NCI-H82 treated with DMSO at 0.1 percent for 48 hours (cell line): Measurements from ENCODE around the gene ITPR2.
"Not testable (repeated sequence)": the region's sequence is repeated elsewhere in the genome, so short reads cannot be mapped to it uniquely, and the experiment has no call there.

ENCODE experiments used
- DNase-seq: peaks from one replicate; lab custom pipeline; 2025; ENCODE audit not compliant: unreplicated experiment; lab: John Stamatoyannopoulos, UW

Gene ITPR2

GRCh38 chr12:26535826-26536225 is 297.2 kb downstream of the ITPR2 start:
- DNase-seq = no peak

- DNase-seq = no peak
Observed at GRCh38 chr12:26534071-26534470, 298.9 kb downstream of the ITPR2 start.

- no peak for DNase-seq
Observed at GRCh38 chr12:26533211-26533610, 299.8 kb downstream of the ITPR2 start.

DNA sequence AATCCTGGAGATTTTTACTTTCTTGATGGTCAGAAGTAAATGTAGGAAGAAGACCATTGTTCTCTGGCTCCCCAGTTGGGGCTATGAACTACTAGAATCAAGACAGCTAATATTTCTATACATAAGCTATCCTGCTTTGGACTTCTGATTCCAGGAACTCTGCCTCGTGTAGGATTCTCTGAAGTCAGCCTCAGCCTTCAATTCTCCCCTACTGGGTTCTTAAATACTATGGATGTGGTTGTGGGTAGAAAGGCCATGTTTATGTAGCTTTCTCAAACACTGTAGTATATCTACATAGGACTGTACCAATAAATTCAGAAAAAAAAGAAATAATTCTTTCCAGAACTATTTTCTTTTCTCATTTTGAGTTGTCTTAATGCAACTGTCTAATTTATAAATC is 302.5 kb downstream of the ITPR2 start:
- no peak for DNase-seq

- no peak for DNase-seq
Observed at GRCh38 chr12:26528943-26529342, 304.1 kb downstream of the ITPR2 start.

GRCh38 chr12:26527682-26528081 is 305.3 kb downstream of the ITPR2 start:
- DNase-seq = no peak

- DNase-seq = no peak
Observed at GRCh38 chr12:26524862-26525465, 308.0 kb downstream of the ITPR2 start.

DNA sequence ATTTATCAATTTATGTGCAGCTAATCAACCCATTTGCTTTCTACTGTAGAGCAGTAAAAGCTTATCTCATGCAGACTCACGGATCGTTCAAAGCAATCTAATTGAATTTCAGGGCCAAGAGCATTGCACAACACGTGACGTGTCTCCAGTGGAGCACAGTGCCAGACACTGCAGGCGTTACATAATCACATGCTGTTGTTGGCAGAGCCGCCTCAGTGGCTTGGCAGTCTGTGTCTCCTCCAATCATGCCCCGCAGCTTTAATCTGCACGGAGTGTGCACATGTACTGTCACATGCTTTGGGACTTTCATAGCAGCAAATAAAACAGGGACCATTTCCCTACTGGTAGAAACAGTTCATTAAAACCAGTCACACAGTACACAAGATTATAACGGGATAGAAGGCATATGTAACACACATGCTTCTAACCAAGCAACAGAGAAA is 309.3 kb downstream of the ITPR2 start:
- DNase-seq = no peak

- DNase-seq = no peak
Observed at GRCh38 chr12:26520869-26521268, 312.1 kb downstream of the ITPR2 start.

GRCh38 chr12:26520109-26520508 is 312.9 kb downstream of the ITPR2 start:
- DNase-seq = no peak

- no peak for DNase-seq
Observed at GRCh38 chr12:26519462-26519861, 313.5 kb downstream of the ITPR2 start.

DNA sequence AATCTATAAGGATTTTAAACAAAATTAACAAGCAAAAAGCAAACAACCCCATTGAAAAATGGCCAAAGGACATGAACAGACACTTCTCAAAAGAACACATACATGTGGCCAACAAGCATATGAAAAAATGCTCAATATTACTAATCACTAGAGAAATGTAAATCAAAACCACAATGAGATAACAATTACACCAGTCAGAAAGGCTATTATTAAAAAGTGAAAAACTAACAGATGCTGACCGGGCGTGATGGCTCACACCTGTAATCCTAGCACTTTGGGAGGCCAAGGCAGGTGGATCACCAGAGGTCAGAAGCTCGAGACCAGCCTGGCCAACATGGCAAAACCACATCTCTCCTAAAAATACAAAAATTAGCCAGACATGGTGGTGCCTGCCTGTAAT is 315.7 kb downstream of the ITPR2 start:
- DNase-seq = not testable (repeated sequence)

- DNase-seq = no peak
Observed at GRCh38 chr12:26514364-26514763, 318.6 kb downstream of the ITPR2 start.

DNA sequence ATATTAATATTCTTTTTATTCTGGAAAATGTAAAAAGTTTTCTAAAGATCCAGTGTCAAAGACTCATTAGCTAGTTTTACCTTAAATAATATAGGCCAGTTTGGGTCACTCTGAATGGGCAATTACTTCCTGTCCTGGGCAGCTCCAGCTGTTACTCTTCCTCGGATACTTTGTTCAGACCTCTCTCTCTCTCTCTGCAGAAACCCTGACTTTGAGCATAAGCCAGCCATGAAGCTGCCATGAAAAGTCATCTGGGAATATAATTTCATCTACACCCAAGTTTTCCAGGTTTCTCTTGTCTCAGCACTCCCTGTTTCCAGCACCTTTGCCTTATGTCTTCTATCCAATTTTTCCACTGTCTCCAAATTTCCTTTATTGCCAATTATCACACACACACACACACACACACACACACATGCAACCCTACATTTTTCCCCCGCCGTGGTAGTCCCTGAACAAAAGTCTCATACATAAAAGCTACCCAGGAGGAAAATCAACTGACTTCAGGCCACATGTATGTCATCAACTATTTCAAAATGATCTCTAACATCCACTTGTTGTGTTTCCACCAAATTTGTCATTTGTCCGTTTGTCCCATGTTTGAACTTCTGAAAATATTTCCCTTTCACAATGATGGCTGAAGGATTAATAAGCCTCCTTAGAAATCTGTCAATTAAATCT is 319.5 kb downstream of the ITPR2 start:
- DNase-seq = no peak

- DNase-seq = no peak
Observed at GRCh38 chr12:26512213-26512612, 320.8 kb downstream of the ITPR2 start.

- no peak for DNase-seq
Observed at GRCh38 chr12:26510354-26510674, 322.7 kb downstream of the ITPR2 start.

- DNase-seq = no peak
Observed at GRCh38 chr12:26507613-26508012, 325.4 kb downstream of the ITPR2 start.

DNA sequence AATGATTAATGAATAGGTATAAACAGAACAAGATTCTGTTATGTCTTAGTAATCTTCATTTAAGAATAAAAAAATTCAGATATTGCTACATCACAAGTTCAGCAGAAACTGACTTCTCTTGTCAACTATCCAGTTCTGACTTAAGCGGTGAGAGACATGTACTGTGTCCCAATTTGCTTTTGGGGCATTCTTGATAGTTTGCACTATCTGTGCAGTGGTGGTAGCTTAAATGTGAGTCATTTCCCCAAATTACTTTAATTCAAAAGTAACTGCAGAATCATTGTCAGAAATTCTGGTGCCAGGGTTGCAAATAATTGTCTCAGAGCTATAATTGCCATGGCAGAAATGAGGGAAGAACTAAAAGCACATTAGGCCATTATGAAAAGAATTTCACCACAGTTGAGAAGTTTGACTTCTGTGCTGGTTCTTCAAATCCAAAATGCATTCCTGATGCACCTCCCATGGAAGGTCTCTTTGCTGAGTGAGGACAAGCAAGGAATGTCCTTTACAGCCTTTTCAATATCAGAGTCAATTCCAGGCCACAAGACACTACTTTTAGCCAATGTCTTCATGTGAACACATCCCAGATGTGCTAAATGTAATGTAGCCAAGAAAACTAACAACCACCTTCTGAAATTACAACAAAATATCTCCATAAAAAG is 332.9 kb downstream of the ITPR2 start:
- no peak for DNase-seq

DNA sequence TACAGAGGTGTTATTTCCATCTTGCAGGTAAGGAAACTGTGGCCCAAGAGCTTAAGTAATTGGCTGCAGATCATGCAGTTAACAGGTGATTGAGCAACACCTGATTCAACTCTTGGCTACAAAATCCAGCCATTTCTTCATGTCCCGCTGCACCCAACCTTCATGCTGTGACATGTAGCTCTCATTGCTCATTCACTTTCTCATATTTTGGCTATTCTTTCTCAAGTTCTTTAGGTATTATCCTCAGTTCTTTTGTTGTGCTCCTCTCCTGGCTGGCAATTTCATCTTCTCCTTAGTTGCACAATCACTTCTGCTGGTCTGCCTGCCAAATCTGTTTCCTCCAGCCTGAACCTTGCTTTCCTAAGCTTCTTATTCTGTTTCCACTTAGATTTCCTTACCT is 336.8 kb downstream of the ITPR2 start:
- no peak for DNase-seq

GRCh38 chr12:26493656-26494055 is 339.3 kb downstream of the ITPR2 start:
- DNase-seq = no peak

GRCh38 chr12:26492406-26492805 is 340.6 kb downstream of the ITPR2 start:
- no peak for DNase-seq

GRCh38 chr12:26489908-26490307 is 343.1 kb downstream of the ITPR2 start:
- no peak for DNase-seq

GRCh38 chr12:26488351-26488750 is 344.6 kb downstream of the ITPR2 start:
- no peak for DNase-seq
